OCI-LY1 (cell line): ENCODE measurements around the gene PAX3.

Experiments used
- H2AFZ ChIP-seq: fragments of 200-600 bp; sonication (generic), shearing (Covaris generic); 2 replicates; pipeline ENCODE4 v1.6.0; 2014; ENCODE audit warnings: antibody characterized with exemption, mild to moderate bottlenecking, low read length
- H3F3A ChIP-seq: fragments of 200-600 bp; sonication (generic), shearing (Covaris generic); 2 replicates; pipeline ENCODE4 v1.6.0; 2014; ENCODE audit warnings: mild to moderate bottlenecking, antibody characterized with exemption, low read length, moderate library complexity; ENCODE audit not compliant: insufficient read depth
- H3K27ac ChIP-seq: fragments of 200-600 bp; sonication (generic); 2 replicates; pipeline ENCODE4 v1.5.1; 2014; ENCODE audit warnings: low read length, mixed run types, mild to moderate bottlenecking, low read depth; ENCODE audit not compliant: poor library complexity, severe bottlenecking
- H3K27me3 ChIP-seq: fragments of 200-600 bp; sonication (generic); 2 replicates; pipeline ENCODE4 v1.6.0; 2014; ENCODE audit warnings: antibody characterized with exemption, mild to moderate bottlenecking, low read length, moderate library complexity; ENCODE audit not compliant: insufficient read depth
- H3K36me3 ChIP-seq: fragments of 200-600 bp; sonication (generic); 2 replicates; pipeline ENCODE4 v1.6.1; 2014; ENCODE audit warnings: mild to moderate bottlenecking, antibody characterized with exemption, low read length, moderate library complexity, mixed read lengths; ENCODE audit not compliant: insufficient read depth
- H3K4me1 ChIP-seq: fragments of 200-600 bp; sonication (generic); 2 replicates; pipeline ENCODE4 v1.5.1; 2014; ENCODE audit warnings: mild to moderate bottlenecking, low read length, moderate library complexity; ENCODE audit not compliant: insufficient read depth, severe bottlenecking
- H3K4me2 ChIP-seq: fragments of 200-600 bp; sonication (generic), shearing (Covaris generic); 2 replicates; pipeline ENCODE4 v1.6.1; 2014; ENCODE audit warnings: low read length
- H3K4me3 ChIP-seq: fragments of 200-600 bp; sonication (generic); 2 replicates; pipeline ENCODE4 v1.5.1; 2014; ENCODE audit warnings: low read length, low read depth, mild to moderate bottlenecking, mixed read lengths; ENCODE audit not compliant: poor library complexity, severe bottlenecking
- H3K79me2 ChIP-seq: fragments of 200-600 bp; shearing (Covaris generic); 2 replicates; pipeline ENCODE4 v1.6.1; 2016; ENCODE audit warnings: mixed run types, low read length, mixed read lengths; ENCODE audit not compliant: insufficient read depth
- H3K9ac ChIP-seq: fragments of 200-600 bp; sonication (generic), shearing (Covaris generic); 2 replicates; pipeline ENCODE4 v1.6.1; 2014; ENCODE audit warnings: mild to moderate bottlenecking, low read length, mixed read lengths
- H3K9me2 ChIP-seq: fragments of 200-600 bp; sonication (generic), shearing (Covaris generic); 2 replicates; pipeline ENCODE4 v1.6.1; 2014; ENCODE audit warnings: low read depth, mild to moderate bottlenecking, low read length, mixed read lengths
- H3K9me3 ChIP-seq: fragments of 200-600 bp; shearing (Covaris generic); 2 replicates; pipeline ENCODE4 v1.6.1; 2014; ENCODE audit warnings: low read length, mixed read lengths
- H4K20me1 ChIP-seq: fragments of 200-600 bp; sonication (generic), shearing (Covaris generic); 2 replicates; pipeline ENCODE4 v1.6.0; 2016; ENCODE audit warnings: mild to moderate bottlenecking, low read length; ENCODE audit not compliant: insufficient read depth
- EZH2 ChIP-seq: fragments of 200-600 bp; sonication (generic), shearing (Covaris generic); IDR thresholded peaks from 2 replicates; pipeline ENCODE4 v1.8.0; 2017; ENCODE audit warnings: borderline replicate concordance, mixed run types, mild to moderate bottlenecking, antibody characterized with exemption, low read length, moderate library complexity, mixed read lengths
- TF ChIP-seq, protein P1 (sequence below): fragments of 200-600 bp; sonication (generic), shearing (Covaris generic); IDR thresholded peaks from 2 replicates; pipeline ENCODE4 v1.5.1; 2017; ENCODE audit warnings: mild to moderate bottlenecking, antibody characterized with exemption, low read length, moderate library complexity, mixed read lengths

PAX3 gene

DNA sequence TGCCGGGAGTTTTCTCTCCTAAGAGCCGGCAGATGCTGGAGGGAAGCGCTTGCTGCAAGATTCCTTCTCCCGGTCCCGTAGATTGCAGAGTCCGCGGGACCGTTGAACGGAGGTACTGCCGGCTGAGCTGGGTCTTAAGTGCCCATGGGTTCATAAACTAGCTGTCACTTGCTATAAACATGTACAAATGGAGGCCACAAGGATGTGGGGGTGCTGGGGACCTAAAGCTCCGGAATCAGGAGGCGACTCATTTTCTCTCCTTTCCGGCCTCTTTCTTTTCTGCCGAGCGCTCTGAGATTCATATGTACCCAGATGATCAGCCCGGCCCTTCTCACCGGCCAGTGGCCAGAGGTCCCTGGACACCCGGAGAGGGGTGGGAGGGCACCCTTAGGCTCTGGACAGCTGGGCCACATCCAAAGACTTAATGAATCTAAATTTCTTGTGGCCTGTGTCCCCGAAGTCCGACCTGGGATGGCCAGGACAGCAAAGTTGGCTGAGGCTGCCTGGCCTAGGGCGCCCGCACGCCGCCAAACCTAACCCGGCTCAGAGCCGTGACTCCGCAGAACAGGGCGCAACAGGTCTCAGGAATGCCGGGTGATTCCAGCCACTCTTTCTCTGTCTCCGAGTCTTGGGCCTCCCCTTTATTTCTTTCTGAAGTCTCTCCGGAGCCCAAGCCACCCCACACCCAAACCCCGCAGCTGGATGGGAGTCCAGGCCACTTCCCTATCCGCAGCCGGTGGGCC lies 2.4 kb upstream of the PAX3 start:
- Histone ChIP-seq H3K9me3 (no peaks in the 10 kb centered on the region), H3K27ac (no peak overlapping the region), H3K36me3 (no peaks in the 10 kb centered on the region), H4K20me1 (no peaks in the 10 kb centered on the region), H3K9me2 (no peaks in the 10 kb centered on the region), H3F3A (no peaks in the 10 kb centered on the region), H3K4me2 (no peak overlapping the region), H2AFZ (no peak overlapping the region), H3K9ac (no peak overlapping the region), H3K4me1 (no peaks in the 10 kb centered on the region), H3K4me3 (no peak overlapping the region), H3K27me3 (no peaks in the 10 kb centered on the region), H3K79me2 (no peaks in the 10 kb centered on the region)
- TF ChIP-seq EZH2 = no peak

DNA sequence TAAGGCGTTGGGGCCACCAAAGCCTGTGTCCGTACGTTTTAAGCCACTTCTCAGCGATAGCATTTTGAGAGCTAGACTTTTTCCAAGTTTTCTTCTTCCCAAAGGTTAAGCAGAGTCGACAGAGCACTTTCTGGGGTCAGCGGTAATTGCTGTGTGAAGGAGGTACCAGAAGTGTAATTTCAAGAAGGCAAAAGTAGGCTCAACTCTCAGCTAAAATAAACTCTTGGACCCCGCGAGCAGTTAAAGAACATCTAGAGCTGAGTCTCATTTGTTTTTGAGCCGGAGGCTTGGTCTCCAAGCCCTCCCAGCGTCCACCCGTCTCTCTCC lies 1.9 kb upstream of the PAX3 start:
- H3K4me2 ChIP-seq = no peak overlapping the region
- H3K4me3 ChIP-seq = no peak overlapping the region
- no peak overlapping the region for H2AFZ ChIP-seq
- no peaks in the 10 kb centered on the region for H3F3A ChIP-seq
- no peaks in the 10 kb centered on the region for H3K9me3 ChIP-seq
- no peak overlapping the region for H3K27ac ChIP-seq
- H4K20me1 ChIP-seq = no peaks in the 10 kb centered on the region
- H3K27me3 ChIP-seq = no peaks in the 10 kb centered on the region
- no peaks in the 10 kb centered on the region for H3K4me1 ChIP-seq
- TF ChIP-seq, protein P1, sequence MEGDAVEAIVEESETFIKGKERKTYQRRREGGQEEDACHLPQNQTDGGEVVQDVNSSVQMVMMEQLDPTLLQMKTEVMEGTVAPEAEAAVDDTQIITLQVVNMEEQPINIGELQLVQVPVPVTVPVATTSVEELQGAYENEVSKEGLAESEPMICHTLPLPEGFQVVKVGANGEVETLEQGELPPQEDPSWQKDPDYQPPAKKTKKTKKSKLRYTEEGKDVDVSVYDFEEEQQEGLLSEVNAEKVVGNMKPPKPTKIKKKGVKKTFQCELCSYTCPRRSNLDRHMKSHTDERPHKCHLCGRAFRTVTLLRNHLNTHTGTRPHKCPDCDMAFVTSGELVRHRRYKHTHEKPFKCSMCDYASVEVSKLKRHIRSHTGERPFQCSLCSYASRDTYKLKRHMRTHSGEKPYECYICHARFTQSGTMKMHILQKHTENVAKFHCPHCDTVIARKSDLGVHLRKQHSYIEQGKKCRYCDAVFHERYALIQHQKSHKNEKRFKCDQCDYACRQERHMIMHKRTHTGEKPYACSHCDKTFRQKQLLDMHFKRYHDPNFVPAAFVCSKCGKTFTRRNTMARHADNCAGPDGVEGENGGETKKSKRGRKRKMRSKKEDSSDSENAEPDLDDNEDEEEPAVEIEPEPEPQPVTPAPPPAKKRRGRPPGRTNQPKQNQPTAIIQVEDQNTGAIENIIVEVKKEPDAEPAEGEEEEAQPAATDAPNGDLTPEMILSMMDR = no peak
- TF ChIP-seq EZH2 = no peak
- H3K9me2 ChIP-seq = no peaks in the 10 kb centered on the region
- H3K36me3 ChIP-seq = no peaks in the 10 kb centered on the region
- no peaks in the 10 kb centered on the region for H3K79me2 ChIP-seq
- H3K9ac ChIP-seq = no peak overlapping the region

DNA sequence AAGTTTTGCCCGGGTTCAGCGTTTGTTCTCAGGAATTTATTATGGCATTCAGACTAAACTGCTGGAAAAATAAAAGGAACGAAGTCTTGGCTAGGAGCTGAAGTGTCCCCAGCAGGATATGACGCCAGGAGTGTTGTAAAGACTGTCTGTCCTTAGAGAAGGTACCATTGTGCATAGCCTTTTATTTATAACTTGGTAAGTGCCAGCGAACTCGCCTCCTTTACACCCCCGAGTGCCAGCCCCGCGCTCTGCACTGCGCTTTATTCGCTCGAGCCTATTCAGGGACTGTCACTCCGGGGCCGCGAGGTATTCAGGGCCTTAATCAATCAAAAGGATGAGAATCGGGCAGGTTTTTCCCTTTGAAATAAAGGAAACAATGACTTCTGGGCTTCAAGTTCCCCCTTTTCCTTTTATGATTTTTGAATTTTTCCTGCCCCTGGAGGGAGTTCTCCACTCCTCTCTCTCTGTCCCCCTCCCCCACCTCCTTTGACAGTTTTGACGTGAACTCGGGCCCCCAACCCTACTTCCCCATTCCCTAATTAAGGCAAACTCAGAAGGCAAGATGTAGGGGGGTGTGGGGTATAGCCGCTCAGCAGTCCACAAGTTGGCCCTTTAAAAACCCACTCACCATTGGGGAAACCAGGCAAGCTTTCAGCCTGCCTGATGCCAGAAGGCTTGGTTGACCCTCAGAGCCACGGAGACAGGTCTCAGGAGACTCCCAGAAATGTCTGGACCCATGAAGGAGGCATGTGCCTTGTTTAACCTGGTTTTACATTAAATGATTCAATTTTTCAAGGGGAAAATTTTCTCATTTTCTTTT lies 1.3 kb upstream of the PAX3 start:
- H3K4me1 ChIP-seq = no peaks in the 10 kb centered on the region
- no peaks in the 10 kb centered on the region for H3K27me3 ChIP-seq
- H3K4me2 ChIP-seq = no peak overlapping the region
- no peaks in the 10 kb centered on the region for H3K9me2 ChIP-seq
- no peak overlapping the region for H3K4me3 ChIP-seq
- H3K27ac ChIP-seq = no peak overlapping the region
- H3K9me3 ChIP-seq = no peaks in the 10 kb centered on the region
- no peaks in the 10 kb centered on the region for H3K36me3 ChIP-seq
- no peak overlapping the region for H3K9ac ChIP-seq
- no peaks in the 10 kb centered on the region for H3F3A ChIP-seq
- no peaks in the 10 kb centered on the region for H3K79me2 ChIP-seq
- H2AFZ ChIP-seq = no peak overlapping the region
- no peak for TF ChIP-seq EZH2
- TF ChIP-seq, protein P1 = no peak
- no peaks in the 10 kb centered on the region for H4K20me1 ChIP-seq
